Sciatic nerve (tissue), 1 donor: ENCODE data around the gene RBM27. TPM values are rescaled to one million over a fixed set of nuclear protein-coding genes. Genes with fewer than 3 reads are reported as not detected.

ENCODE experiments used
- total RNA-seq: library from RNA; stranded (reverse); fragmentation: NEBNext Ultra II Directional; extraction: Animal tissue kit (Norgen Biotek cat#: 25700); gene quantifications from one replicate; pipeline ENCODE4 v1.2.1, GENCODE V29; 2021
- donor health status: DM: no; HTN: no; CAD: no.

RBM27 gene
- total RNA-seq, 1 donor from 2014 or later = 22.1 TPM

Other genes with a start within 250 kb of the RBM27 start
- gene PLAC8L1, start 98.0 kb upstream of the RBM27 start, total RNA-seq = not detected
- gene LARS1, start 21.0 kb upstream of the RBM27 start, total RNA-seq = 98.4 TPM
- gene POU4F3, start 135.2 kb downstream of the RBM27 start, total RNA-seq = not detected
- gene TCERG1, start 243.7 kb downstream of the RBM27 start, total RNA-seq = 67.0 TPM